Measurements from ENCODE around the gene NSUN7. TPM values are rescaled to one million over a fixed set of nuclear protein-coding genes. Genes with fewer than 3 reads are reported as not detected.

NSUN7 gene
- total RNA-seq, 1 experiment from 2014 or later = 0.90 TPM

DNA sequence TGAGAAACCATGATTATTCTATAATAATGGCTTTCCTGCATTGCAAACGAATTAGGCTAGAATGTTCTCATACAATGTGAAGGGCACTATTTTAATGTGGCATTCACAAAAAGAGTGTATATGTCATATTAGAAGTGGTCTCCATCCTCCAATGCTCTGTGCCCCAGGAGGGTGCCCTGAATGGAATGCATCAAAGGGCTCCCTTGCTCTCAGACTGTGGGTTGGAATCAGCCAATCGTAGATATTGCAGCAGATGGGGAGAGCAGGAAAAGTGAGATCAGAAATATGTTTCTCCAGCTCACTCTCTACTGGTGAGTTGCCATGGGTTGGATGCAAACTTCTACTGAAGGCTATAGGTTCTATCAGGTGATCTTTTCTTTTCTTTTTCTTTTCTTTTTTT is 11.9 kb upstream of the NSUN7 start:
- CTCF ChIA-PET = interaction anchor here (1.4 to 1.7 kb wide), 2 partner anchors 103 to 160 kb away, joined by 3 to 4 read pairs; no protein-coding TSS in a partner anchor
- H3K27me3 ChIP-seq (replicated peaks; ENCODE audit: insufficient read depth, low read depth, low read length, poor library complexity) = no peaks in the 10 kb centered on the region
- TF ChIP-seq, protein P1, sequence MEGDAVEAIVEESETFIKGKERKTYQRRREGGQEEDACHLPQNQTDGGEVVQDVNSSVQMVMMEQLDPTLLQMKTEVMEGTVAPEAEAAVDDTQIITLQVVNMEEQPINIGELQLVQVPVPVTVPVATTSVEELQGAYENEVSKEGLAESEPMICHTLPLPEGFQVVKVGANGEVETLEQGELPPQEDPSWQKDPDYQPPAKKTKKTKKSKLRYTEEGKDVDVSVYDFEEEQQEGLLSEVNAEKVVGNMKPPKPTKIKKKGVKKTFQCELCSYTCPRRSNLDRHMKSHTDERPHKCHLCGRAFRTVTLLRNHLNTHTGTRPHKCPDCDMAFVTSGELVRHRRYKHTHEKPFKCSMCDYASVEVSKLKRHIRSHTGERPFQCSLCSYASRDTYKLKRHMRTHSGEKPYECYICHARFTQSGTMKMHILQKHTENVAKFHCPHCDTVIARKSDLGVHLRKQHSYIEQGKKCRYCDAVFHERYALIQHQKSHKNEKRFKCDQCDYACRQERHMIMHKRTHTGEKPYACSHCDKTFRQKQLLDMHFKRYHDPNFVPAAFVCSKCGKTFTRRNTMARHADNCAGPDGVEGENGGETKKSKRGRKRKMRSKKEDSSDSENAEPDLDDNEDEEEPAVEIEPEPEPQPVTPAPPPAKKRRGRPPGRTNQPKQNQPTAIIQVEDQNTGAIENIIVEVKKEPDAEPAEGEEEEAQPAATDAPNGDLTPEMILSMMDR (conservative IDR thresholded peaks at IDR 0.05; ENCODE audit: low read depth, low read length) = no peak
- no peak for TF ChIP-seq EZH2 (IDR thresholded peaks at IDR 0.05; ENCODE audit: borderline replicate concordance, low read depth, low read length, poor library complexity, severe bottlenecking)
- H3K4me3 ChIP-seq (ENCODE audit: low read depth, low read length, poor library complexity, severe bottlenecking) = no peak overlapping the region
- H3K9me3 ChIP-seq (ENCODE audit: low read depth, low read length, poor library complexity, severe bottlenecking) = no peaks in the 10 kb centered on the region
- no peaks in the 10 kb centered on the region for H3K4me1 ChIP-seq (ENCODE audit: insufficient read depth, low read length, poor library complexity, severe bottlenecking)
- no peak overlapping the region for H3K27ac ChIP-seq (ENCODE audit: low read depth, low read length, poor library complexity, severe bottlenecking)
- intact Hi-C loops (cut with micrococcal nuclease; ENCODE audit: unreplicated experiment) = loop anchor here (5.0 kb wide), 3 partner anchors 104 to 479 kb away; no protein-coding TSS in a partner anchor
- H3K36me3 ChIP-seq (ENCODE audit: insufficient read depth, low read length, poor library complexity, severe bottlenecking) = no peaks in the 10 kb centered on the region
- no peak for DNase-seq (ENCODE audit: low spot score)
- BruUV-seq (replicated peaks) = no TSS peak
- POLR2A ChIA-PET (ENCODE audit: low non-redundant PET) = no interaction called here

DNA sequence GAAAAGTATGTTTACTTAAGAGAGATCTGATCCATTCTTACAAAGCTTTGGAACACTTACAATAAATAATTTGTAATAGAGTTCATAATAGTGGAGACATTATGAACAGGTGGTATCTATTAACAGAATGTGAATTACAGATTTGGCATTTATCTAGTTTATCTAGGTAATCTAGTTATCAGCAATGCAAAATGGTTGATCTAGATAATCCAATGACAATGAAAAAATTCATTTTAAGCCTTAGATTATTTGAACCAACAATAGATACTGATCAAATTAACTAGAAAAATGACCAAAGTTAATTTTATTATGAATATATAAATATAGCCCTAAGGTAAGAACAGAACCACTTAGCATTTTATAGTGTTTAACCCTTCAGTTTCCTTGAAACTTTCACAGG is 10.4 kb upstream of the NSUN7 start:
- ChIA-PET POLR2A (ENCODE audit: low non-redundant PET) (no interaction called here), CTCF (no interaction called here)
- H3K36me3 ChIP-seq (ENCODE audit: insufficient read depth, low read length, poor library complexity, severe bottlenecking) = no peaks in the 10 kb centered on the region
- no TSS peak for BruUV-seq (replicated peaks)
- H3K9me3 ChIP-seq (ENCODE audit: low read depth, low read length, poor library complexity, severe bottlenecking) = no peaks in the 10 kb centered on the region
- H3K4me1 ChIP-seq (ENCODE audit: insufficient read depth, low read length, poor library complexity, severe bottlenecking) = no peaks in the 10 kb centered on the region
- TF ChIP-seq, protein P1 (conservative IDR thresholded peaks at IDR 0.05; ENCODE audit: low read depth, low read length) = no peak
- TF ChIP-seq EZH2 (IDR thresholded peaks at IDR 0.05; ENCODE audit: borderline replicate concordance, low read depth, low read length, poor library complexity, severe bottlenecking) = no peak
- H3K27ac ChIP-seq (ENCODE audit: low read depth, low read length, poor library complexity, severe bottlenecking) = no peak overlapping the region
- DNase-seq (ENCODE audit: low spot score) = no peak
- no peak overlapping the region for H3K4me3 ChIP-seq (ENCODE audit: low read depth, low read length, poor library complexity, severe bottlenecking)
- no peaks in the 10 kb centered on the region for H3K27me3 ChIP-seq (replicated peaks; ENCODE audit: insufficient read depth, low read depth, low read length, poor library complexity)
- intact Hi-C loops (cut with micrococcal nuclease; ENCODE audit: unreplicated experiment) = loop anchor here (5.0 kb wide), 3 partner anchors 103 to 478 kb away; no protein-coding TSS in a partner anchor

DNA sequence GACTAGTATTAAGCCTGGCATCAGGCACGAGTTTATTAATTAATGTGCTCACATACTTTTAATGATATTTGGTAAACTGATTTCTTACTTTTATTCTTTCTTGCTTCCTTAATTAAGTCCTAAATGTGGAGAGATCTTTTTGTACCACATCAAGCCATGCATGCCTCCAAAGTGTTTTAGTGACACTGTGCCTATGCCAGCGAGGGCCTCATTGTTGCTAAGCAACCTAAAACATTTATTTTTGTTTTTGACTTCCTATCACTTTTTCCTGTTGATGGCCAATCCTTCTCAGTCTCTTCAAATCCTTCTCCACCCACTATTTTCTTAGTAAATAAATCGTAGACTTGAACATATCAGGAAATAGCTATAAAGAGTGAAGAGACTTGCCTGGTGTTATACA is 5.5 kb upstream of the NSUN7 start:
- no peaks in the 10 kb centered on the region for H3K36me3 ChIP-seq (ENCODE audit: insufficient read depth, low read length, poor library complexity, severe bottlenecking)
- DNase-seq (ENCODE audit: low spot score) = no peak
- TF ChIP-seq EZH2 (IDR thresholded peaks at IDR 0.05; ENCODE audit: borderline replicate concordance, low read depth, low read length, poor library complexity, severe bottlenecking) = no peak
- TF ChIP-seq, protein P1 (conservative IDR thresholded peaks at IDR 0.05; ENCODE audit: low read depth, low read length) = no peak
- H3K27ac ChIP-seq (ENCODE audit: low read depth, low read length, poor library complexity, severe bottlenecking) = no peak overlapping the region
- BruUV-seq (replicated peaks) = no TSS peak
- H3K27me3 ChIP-seq (replicated peaks; ENCODE audit: insufficient read depth, low read depth, low read length, poor library complexity) = no peaks in the 10 kb centered on the region
- no peak overlapping the region for H3K4me3 ChIP-seq (ENCODE audit: low read depth, low read length, poor library complexity, severe bottlenecking)
- POLR2A ChIA-PET (ENCODE audit: low non-redundant PET) = no interaction called here
- CTCF ChIA-PET = no interaction called here
- H3K4me1 ChIP-seq (ENCODE audit: insufficient read depth, low read length, poor library complexity, severe bottlenecking) = no peaks in the 10 kb centered on the region
- H3K9me3 ChIP-seq (ENCODE audit: low read depth, low read length, poor library complexity, severe bottlenecking) = no peaks in the 10 kb centered on the region
- intact Hi-C loops (cut with micrococcal nuclease; ENCODE audit: unreplicated experiment) = no loop called here
